Stomach (tissue), 9 donors: ENCODE results near the gene SRM. TPM values are rescaled to one million over a fixed set of nuclear protein-coding genes. Genes with fewer than 3 reads are reported as not detected.
"Not testable (repeated sequence)": the region's sequence is repeated elsewhere in the genome, so short reads cannot be mapped to it uniquely, and the experiment has no call there.

Experiments used
- DNase-seq, 2 donors: peaks; one replicate each; pipeline versions ENCODE4 v3.0.0 to v3.0.0-alpha.2; 2013 to 2019
- H3K27ac ChIP-seq, 5 donors: fragments of 200-600 bp in 4 of 5; sonication (generic) in 4 of 5; one replicate each; pipeline ENCODE4 v1.5.1; 2013 to 2019; ENCODE audit warnings: mild to moderate bottlenecking in 1 of 5, moderate library complexity in 1 of 5
- H3K27me3 ChIP-seq, 3 donors: fragments of 200-600 bp; sonication (generic); one replicate each; pipeline ENCODE4 v1.5.1; 2017 to 2019; ENCODE audit warnings: mixed run types in 1 of 3
- H3K36me3 ChIP-seq, 4 donors: fragments of 200-600 bp; sonication (generic); 1 replicate in 3 of 4; 2 replicates in 1 of 4; pipeline ENCODE4 v1.5.1; 2016 to 2019
- H3K4me1 ChIP-seq, 4 donors: fragments of 200-600 bp; sonication (generic); one replicate each; pipeline ENCODE4 v1.5.1; 2016 to 2019
- H3K4me3 ChIP-seq, 4 donors: fragments of 200-600 bp; sonication (generic) in 3 of 4; one replicate each; pipeline ENCODE4 v1.5.1; 2016 to 2019; ENCODE audit warnings: mild to moderate bottlenecking in 1 of 4
- H3K9me3 ChIP-seq, 4 donors: fragments of 200-600 bp; sonication (generic); one replicate each; pipeline ENCODE4 v1.5.1; 2016 to 2019
- CTCF ChIP-seq, 7 experiments: fragments of 450-650 bp in 4 of 7; fragments of 200-600 bp in 3 of 7; sonication (generic) in 3 of 7; IDR thresholded peaks; one replicate each; pipeline ENCODE4 v1.5.1; 2016 to 2019; ENCODE audit warnings: antibody characterized with exemption in 7 of 7, control low read depth in 2 of 7, mild to moderate bottlenecking in 1 of 7
- EP300 ChIP-seq: sonication (generic); formaldehyde crosslinking; IDR thresholded peaks from one replicate; pipeline ENCODE4 v1.6.1; 2017; ENCODE audit warnings: antibody characterized with exemption
- POLR2A ChIP-seq, 4 donors: fragments of 450-650 bp; IDR thresholded peaks; one replicate each; pipeline ENCODE4 v1.6.1; 2016; ENCODE audit warnings: antibody characterized with exemption in 4 of 4, control low read depth in 2 of 4, mild to moderate bottlenecking in 1 of 4, moderate library complexity in 1 of 4
- POLR2AphosphoS5 ChIP-seq, 3 donors: sonication (generic); formaldehyde crosslinking; IDR thresholded peaks; one replicate each; pipeline ENCODE4 v1.6.1; 2016; ENCODE audit warnings: antibody characterized with exemption in 3 of 3
- WGBS, 5 donors: extraction: QIAGEN DNeasy Blood & Tissue Kit in 3 of 5; methylation state at CpG; one replicate each; pipeline versions ENCODE4 v1.1.5 to v1.1.7; 2013 to 2018; 5-methylcytosine and 5-hydroxymethylcytosine counted together
- intact Hi-C: fragments of 100-400 bp; cut with DNase I; formaldehyde crosslinking; loops from one replicate; pipeline ENCODE4 v1.15.1; 2023; ENCODE audit warnings: low total_unique reads
- polyA plus RNA-seq, 3 donors: library from polyadenylated mRNA; stranded (reverse); fragments of 200-250 nt; gene quantifications; one replicate each; pipeline ENCODE4 v1.2.3, GENCODE V29; 2013
- total RNA-seq, 5 donors: library from RNA; depleted of rRNA; stranded (reverse); fragments of >200 nt; gene quantifications; one replicate each; pipeline versions ENCODE4 v1.1.0 to v1.2.3, GENCODE V29; 2014 to 2016
- donor health status: healthy with polysubstance abuse.
- donor health status: Bipolar disorder and iron deficiency.
- donor health status: healthy.

Gene SRM
- total and polyA plus RNA-seq, 8 donors: 9.0 to 149 (median 85.1) TPM

- 84 to 98% (median 93%) methylated on average over 1 of the region's 1 CpG for WGBS, 5 donors
- Histone ChIP-seq H3K4me1 (peaks cover 0 to 4% (median 0%) of the 10 kb centered on the region in 4 donors), H3K27me3 (no peaks in the 10 kb centered on the region), H3K36me3 (peaks cover 54 to 95% (median 89%) of the 10 kb centered on the region in 4 donors), H3K4me3 (no peak overlapping the region), H3K27ac (no peak overlapping the region), H3K9me3 (no peaks in the 10 kb centered on the region)
- DNase-seq: no peak
- TF ChIP-seq POLR2A (IDR thresholded peaks at IDR 0.05): no peak
- TF ChIP-seq CTCF (IDR thresholded peaks at IDR 0.05): no peak
- TF ChIP-seq EP300: no peak
- no peak for TF ChIP-seq POLR2AphosphoS5 (IDR thresholded peaks at IDR 0.05)
- intact Hi-C loops: no loop called here
Observed at GRCh38 chr1:11025618-11026017, 34.2 kb downstream of the SRM start.

- Histone ChIP-seq H3K27me3 (no peaks in the 10 kb centered on the region), H3K9me3 (no peaks in the 10 kb centered on the region), H3K4me3 (no peak overlapping the region), H3K36me3 (peaks cover 61 to 95% (median 89%) of the 10 kb centered on the region in 4 donors), H3K27ac (no peak overlapping the region), H3K4me1 (peaks cover 0 to 4% (median under 1%) of the 10 kb centered on the region in 4 donors)
- intact Hi-C loops: no loop called here
- no peak for TF ChIP-seq EP300
- TF ChIP-seq POLR2A (IDR thresholded peaks at IDR 0.05): no peak
- TF ChIP-seq CTCF (IDR thresholded peaks at IDR 0.05): no peak
- no peak for TF ChIP-seq POLR2AphosphoS5 (IDR thresholded peaks at IDR 0.05)
- 74 to 88% (median 83%) methylated on average over 2 of the region's 2 CpGs for WGBS, 5 donors
- DNase-seq: no peak
Observed at GRCh38 chr1:11024874-11025203, 35.0 kb downstream of the SRM start.

GRCh38 chr1:11024154-11024873 lies 35.5 kb downstream of the SRM start:
- Histone ChIP-seq H3K36me3 (peaks cover 64 to 95% (median 91%) of the 10 kb centered on the region in 4 donors), H3K27ac (no peak overlapping the region), H3K27me3 (no peaks in the 10 kb centered on the region), H3K4me1 (peaks cover 0 to 6% (median 2%) of the 10 kb centered on the region in 4 donors), H3K9me3 (no peaks in the 10 kb centered on the region), H3K4me3 (no peak overlapping the region)
- no peak for DNase-seq
- intact Hi-C loops: no loop called here
- no peak for TF ChIP-seq POLR2A (IDR thresholded peaks at IDR 0.05)
- TF ChIP-seq POLR2AphosphoS5 (IDR thresholded peaks at IDR 0.05): no peak
- 78 to 92% (median 87%) methylated on average over 3 of the region's 3 CpGs for whole genome bisulfite sequencing, 5 donors

- H3K36me3 ChIP-seq: peaks cover 73 to 100% (median 99%) of the 10 kb centered on the region in 4 donors
- no peak overlapping the region for H3K27ac ChIP-seq
- no peaks in the 10 kb centered on the region for H3K27me3 ChIP-seq
- no peak overlapping the region for H3K4me3 ChIP-seq
- no peak for DNase-seq
- no peak for TF ChIP-seq EP300
- no peak for TF ChIP-seq CTCF (IDR thresholded peaks at IDR 0.05)
- no peak for TF ChIP-seq POLR2A (IDR thresholded peaks at IDR 0.05)
- no peaks in the 10 kb centered on the region for H3K9me3 ChIP-seq
- 91 to 95% (median 94%) methylated on average over 14 of the region's 14 CpGs for WGBS, 5 donors
- H3K4me1 ChIP-seq: peaks cover 0 to 16% (median 5%) of the 10 kb centered on the region in 4 donors
- intact Hi-C loops: no loop called here
Observed at GRCh38 chr1:11023201-11023600, 36.6 kb downstream of the SRM start.

GRCh38 chr1:11019971-11020370 lies 39.8 kb downstream of the SRM start:
- WGBS, 5 donors: 80 to 89% (median 85%) methylated on average over 7 of the region's 7 CpGs
- Histone ChIP-seq H3K27ac (no peak overlapping the region), H3K9me3 (no peaks in the 10 kb centered on the region), H3K27me3 (no peaks in the 10 kb centered on the region), H3K36me3 (peaks cover 91 to 100% (median 100%) of the 10 kb centered on the region in 4 donors), H3K4me1 (peaks cover 0 to 46% (median 25%) of the 10 kb centered on the region in 4 donors), H3K4me3 (no peak overlapping the region)
- no peak for DNase-seq
- intact Hi-C loops: no loop called here
- no peak for TF ChIP-seq POLR2AphosphoS5 (IDR thresholded peaks at IDR 0.05)
- TF ChIP-seq EP300: no peak

GRCh38 chr1:11019358-11019757 lies 40.5 kb downstream of the SRM start:
- Histone ChIP-seq H3K36me3 (peaks cover 92 to 100% (median 100%) of the 10 kb centered on the region in 4 donors), H3K4me1 (peaks cover 5 to 52% (median 32%) of the 10 kb centered on the region in 4 donors)
- H3K9me3 ChIP-seq, intact Hi-C loops, H3K4me3 ChIP-seq, H3K27ac ChIP-seq, DNase-seq, H3K27me3 ChIP-seq: not testable (repeated sequence)
- WGBS, 5 donors: 67 to 85% (median 79%) methylated on average over 7 to 8 of the region's 8 CpGs
